ENCODE measurements around the gene PEPD. TPM values are rescaled to one million over a fixed set of nuclear protein-coding genes. Genes with fewer than 3 reads are reported as not detected.

PEPD gene
- total RNA-seq, 1 experiment from 2014 or later: 116 TPM

GRCh38 chr19:33500991-33501390, 20.6 kb downstream of the PEPD start:
- Mint-ChIP-seq H3K9me3 (ENCODE audit: unreplicated experiment) (no peaks in the 10 kb centered on the region), H3K27ac (ENCODE audit: unreplicated experiment) (no peak overlapping the region), H3K36me3 (ENCODE audit: insufficient read depth, unreplicated experiment) (peaks cover 14% of the 10 kb centered on the region), H3K4me1 (ENCODE audit: low read depth, unreplicated experiment) (no peaks in the 10 kb centered on the region), H3K27me3 (ENCODE audit: insufficient read depth, unreplicated experiment) (no peaks in the 10 kb centered on the region), H3K4me3 (ENCODE audit: unreplicated experiment) (no peak overlapping the region)
- no peaks in the 10 kb centered on the region for H3K9me3 ChIP-seq
- DNase-seq: no peak
- POLR2A ChIA-PET: no interaction called here
- no peak for TF ChIP-seq CTCF (IDR thresholded peaks at IDR 0.05; ENCODE audit: insufficient read depth in 1 of 2, low read depth in 1 of 2, low read length in 1 of 2, severe bottlenecking in 1 of 2, unreplicated experiment in 1 of 2)
- no peaks in the 10 kb centered on the region; the same call in 1 of the 2 replicates for H3K36me3 ChIP-seq (ENCODE audit: control insufficient read depth, insufficient read depth, low read length)
- no peak overlapping the region for H3K4me3 ChIP-seq (ENCODE audit: low read depth, low read length)
- CTCF ChIA-PET: no interaction called here
- no peaks in the 10 kb centered on the region for H3K4me1 ChIP-seq
- no peaks in the 10 kb centered on the region for H3K27me3 ChIP-seq (replicated peaks; ENCODE audit: control insufficient read depth, insufficient read depth, low read length)
- BruUV-seq (replicated peaks): no TSS peak
- intact Hi-C loops (cut with micrococcal nuclease; ENCODE audit: unreplicated experiment): no loop called here

- no peak overlapping the region for H3K4me3 Mint-ChIP-seq (ENCODE audit: unreplicated experiment)
- DNase-seq: no peak
- Histone ChIP-seq H3K4me3 (ENCODE audit: low read depth, low read length) (no peak overlapping the region), H3K27me3 (replicated peaks; ENCODE audit: control insufficient read depth, insufficient read depth, low read length) (no peaks in the 10 kb centered on the region), H3K4me1 (no peaks in the 10 kb centered on the region), H3K36me3 (ENCODE audit: control insufficient read depth, insufficient read depth, low read length) (no peaks in the 10 kb centered on the region; the same call in 1 of the 2 replicates), H3K9me3 (no peaks in the 10 kb centered on the region)
- H3K27ac Mint-ChIP-seq (ENCODE audit: unreplicated experiment): no peak overlapping the region
- H3K9me3 Mint-ChIP-seq (ENCODE audit: unreplicated experiment): no peaks in the 10 kb centered on the region
- intact Hi-C loops (cut with micrococcal nuclease; ENCODE audit: unreplicated experiment): no loop called here
- H3K27me3 Mint-ChIP-seq (ENCODE audit: insufficient read depth, unreplicated experiment): no peaks in the 10 kb centered on the region
- ChIA-PET POLR2A (no interaction called here), CTCF (no interaction called here)
- no peak for TF ChIP-seq CTCF (IDR thresholded peaks at IDR 0.05; ENCODE audit: insufficient read depth in 1 of 2, low read depth in 1 of 2, low read length in 1 of 2, severe bottlenecking in 1 of 2, unreplicated experiment in 1 of 2)
- BruUV-seq (replicated peaks): no TSS peak
- peaks cover 14% of the 10 kb centered on the region for H3K36me3 Mint-ChIP-seq (ENCODE audit: insufficient read depth, unreplicated experiment)
- H3K4me1 Mint-ChIP-seq (ENCODE audit: low read depth, unreplicated experiment): no peaks in the 10 kb centered on the region
Observed at GRCh38 chr19:33500586-33500985, 21.0 kb downstream of the PEPD start.

- no TSS peak for BruUV-seq (replicated peaks)
- POLR2A ChIA-PET: no interaction called here
- no peaks in the 10 kb centered on the region for H3K27me3 Mint-ChIP-seq (ENCODE audit: insufficient read depth, unreplicated experiment)
- no peaks in the 10 kb centered on the region for H3K4me1 Mint-ChIP-seq (ENCODE audit: low read depth, unreplicated experiment)
- no peak overlapping the region for H3K27ac Mint-ChIP-seq (ENCODE audit: unreplicated experiment)
- CTCF ChIA-PET: no interaction called here
- intact Hi-C loops (cut with micrococcal nuclease; ENCODE audit: unreplicated experiment): no loop called here
- H3K36me3 Mint-ChIP-seq (ENCODE audit: insufficient read depth, unreplicated experiment): peaks cover 14% of the 10 kb centered on the region
- no peak for DNase-seq
- H3K36me3 ChIP-seq (ENCODE audit: control insufficient read depth, insufficient read depth, low read length): no peaks in the 10 kb centered on the region; the same call in 1 of the 2 replicates
- no peaks in the 10 kb centered on the region for H3K9me3 ChIP-seq
- no peak overlapping the region for H3K4me3 ChIP-seq (ENCODE audit: low read depth, low read length)
- H3K27me3 ChIP-seq (replicated peaks; ENCODE audit: control insufficient read depth, insufficient read depth, low read length): no peaks in the 10 kb centered on the region
- no peak overlapping the region for H3K4me3 Mint-ChIP-seq (ENCODE audit: unreplicated experiment)
- H3K9me3 Mint-ChIP-seq (ENCODE audit: unreplicated experiment): no peaks in the 10 kb centered on the region
- no peaks in the 10 kb centered on the region for H3K4me1 ChIP-seq
- no peak for TF ChIP-seq CTCF (IDR thresholded peaks at IDR 0.05; ENCODE audit: insufficient read depth in 1 of 2, low read depth in 1 of 2, low read length in 1 of 2, severe bottlenecking in 1 of 2, unreplicated experiment in 1 of 2)
Observed at GRCh38 chr19:33499671-33500506, 21.7 kb downstream of the PEPD start.
